HUDEP-2 (cell line): ENCODE results near the gene RETREG2.

ENCODE experiments used
- DNase-seq, 76 experiments: peaks; one replicate each; lab custom pipeline; 2025; ENCODE audit not compliant: unreplicated experiment in 76 of 76; lab: John Stamatoyannopoulos, UW

The RETREG2 gene

DNA sequence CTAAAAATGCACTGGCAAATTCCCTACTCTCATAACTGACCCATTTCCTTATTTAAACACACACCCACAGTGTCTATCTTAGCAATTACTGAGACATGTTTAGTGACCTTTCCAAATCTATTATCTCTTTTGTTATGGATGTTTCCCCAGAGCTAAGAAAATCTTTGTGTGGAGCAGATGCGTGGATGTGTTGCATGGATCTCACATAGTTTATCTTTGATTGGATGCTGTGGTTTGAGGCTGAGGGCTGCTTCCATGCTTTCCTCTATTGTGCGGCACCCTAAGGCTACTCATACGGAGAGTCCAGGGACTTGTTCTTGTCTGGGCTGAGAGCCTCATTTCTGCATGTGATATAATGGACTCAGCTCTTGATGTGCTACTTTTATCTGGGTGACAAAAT, 56.3 kb downstream of the RETREG2 start:
- DNase-seq = no peak
